ACHN (cell line): ENCODE data around the gene MRPL23.
"Not testable (repeated sequence)": the region's sequence is repeated elsewhere in the genome, so short reads cannot be mapped to it uniquely, and the experiment has no call there.

Experiments used
- DNase-seq: peaks from one replicate; pipeline ENCODE4 v3.0.0-alpha.2; 2015
- in situ Hi-C: cut with HindIII; loops from 2 replicates; pipeline ENCODE4 v1.10.0; 2017; ENCODE audit warnings: low sequenced_read_pairs, low pct_ligation_motif_present, low pct_unique_long_range_greater_than_20kb

MRPL23 gene

GRCh38 chr11:1930462-1930830 lies 16.7 kb upstream of the MRPL23 start:
- no peak for DNase-seq
- in situ Hi-C loops = no loop called here

- in situ Hi-C loops = no loop called here
- DNase-seq = no peak
These were observed 15.6 kb upstream of the MRPL23 start for GRCh38 chr11:1931341-1932104.

- in situ Hi-C loops = no loop called here
- no peak for DNase-seq
These were observed 15.0 kb upstream of the MRPL23 start for GRCh38 chr11:1932105-1932480.

GRCh38 chr11:1932681-1933080 lies 14.5 kb upstream of the MRPL23 start:
- in situ Hi-C loops = no loop called here
- no peak for DNase-seq

GRCh38 chr11:1933416-1934334 lies 13.5 kb upstream of the MRPL23 start:
- in situ Hi-C loops = no loop called here
- DNase-seq = no peak

- in situ Hi-C loops = no loop called here
- no peak for DNase-seq
These were observed 12.6 kb upstream of the MRPL23 start for GRCh38 chr11:1934335-1935155.

GRCh38 chr11:1935156-1936071 lies 11.7 kb upstream of the MRPL23 start:
- in situ Hi-C loops = no loop called here
- no peak for DNase-seq

- no peak for DNase-seq
- in situ Hi-C loops = no loop called here
These were observed 10.9 kb upstream of the MRPL23 start for GRCh38 chr11:1936072-1936780.

GRCh38 chr11:1936781-1937615 lies 10.1 kb upstream of the MRPL23 start:
- in situ Hi-C loops = no loop called here
- no peak for DNase-seq

GRCh38 chr11:1937616-1938342 lies 9.4 kb upstream of the MRPL23 start:
- in situ Hi-C loops = no loop called here

GRCh38 chr11:1938343-1939005 lies 8.7 kb upstream of the MRPL23 start:
- in situ Hi-C loops = no loop called here
- DNase-seq = no peak

More at GRCh38 chr11:1937616-1938342, 9.4 kb upstream of the MRPL23 start:
- no peak for DNase-seq

- no peak for DNase-seq
- in situ Hi-C loops = no loop called here
These were observed 8.0 kb upstream of the MRPL23 start for GRCh38 chr11:1939006-1939625.

- DNase-seq, in situ Hi-C loops: not testable (repeated sequence)
These were observed 7.3 kb upstream of the MRPL23 start for GRCh38 chr11:1939788-1940187.

- in situ Hi-C loops = no loop called here
- DNase-seq = no peak
These were observed 4.4 kb upstream of the MRPL23 start for GRCh38 chr11:1942558-1943260.

- DNase-seq = no peak
- in situ Hi-C loops = no loop called here
These were observed 3.6 kb upstream of the MRPL23 start for GRCh38 chr11:1943576-1943975.
